ENCODE data around the gene CES2. TPM values are rescaled to one million over a fixed set of nuclear protein-coding genes. Genes with fewer than 3 reads are reported as not detected.
"Not testable (repeated sequence)": the region's sequence is repeated elsewhere in the genome, so short reads cannot be mapped to it uniquely, and the experiment has no call there.

The CES2 gene
- total RNA-seq, 1 experiment from 2014 or later, result 8.3 TPM

GRCh38 chr16:66958857-66959703 is 23.8 kb downstream of the CES2 start:
- no peaks in the 10 kb centered on the region for H3K36me3 ChIP-seq (replicated peaks; ENCODE audit: control insufficient read depth, insufficient read depth, low read length)
- H3K27me3 ChIP-seq (ENCODE audit: control insufficient read depth, insufficient read depth, low read length), result no peaks in the 10 kb centered on the region
- no peak for DNase-seq
- no peak overlapping the region for H3K4me3 ChIP-seq (ENCODE audit: insufficient read depth, low read depth, low read length)

DNA sequence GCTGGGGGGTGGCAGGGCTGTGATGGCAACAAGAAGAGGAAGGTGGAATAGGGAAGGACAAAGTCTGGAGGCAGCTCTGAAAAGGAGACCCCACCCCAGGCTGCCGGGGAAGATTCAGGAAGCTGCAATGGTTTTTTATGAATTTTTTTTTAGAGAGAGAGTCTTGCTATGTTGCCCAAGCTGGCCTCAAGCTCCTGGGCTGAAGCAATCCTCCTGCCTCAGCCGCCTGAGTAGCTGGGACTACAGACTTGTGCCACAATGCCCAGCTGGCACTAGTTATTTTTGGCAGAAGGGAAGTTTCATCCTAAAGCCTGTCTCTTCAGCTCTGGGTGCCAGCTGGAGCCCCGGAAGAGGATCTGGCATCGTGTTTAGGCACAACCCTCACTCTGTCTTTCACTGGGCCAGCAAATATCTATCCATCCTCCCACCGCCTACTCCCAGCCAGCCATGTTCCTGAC is 24.4 kb downstream of the CES2 start:
- Histone ChIP-seq H3K36me3 (replicated peaks; ENCODE audit: control insufficient read depth, insufficient read depth, low read length) (no peaks in the 10 kb centered on the region), H3K27me3 (ENCODE audit: control insufficient read depth, insufficient read depth, low read length) (no peaks in the 10 kb centered on the region), H3K4me3 (ENCODE audit: insufficient read depth, low read depth, low read length) (no peak overlapping the region)
- no peak for DNase-seq

GRCh38 chr16:66960270-66960669 is 25.0 kb downstream of the CES2 start:
- no peaks in the 10 kb centered on the region for H3K27me3 ChIP-seq (ENCODE audit: control insufficient read depth, insufficient read depth, low read length)
- no peaks in the 10 kb centered on the region for H3K36me3 ChIP-seq (replicated peaks; ENCODE audit: control insufficient read depth, insufficient read depth, low read length)
- no peak overlapping the region for H3K4me3 ChIP-seq (ENCODE audit: insufficient read depth, low read depth, low read length)
- no peak for DNase-seq

DNA sequence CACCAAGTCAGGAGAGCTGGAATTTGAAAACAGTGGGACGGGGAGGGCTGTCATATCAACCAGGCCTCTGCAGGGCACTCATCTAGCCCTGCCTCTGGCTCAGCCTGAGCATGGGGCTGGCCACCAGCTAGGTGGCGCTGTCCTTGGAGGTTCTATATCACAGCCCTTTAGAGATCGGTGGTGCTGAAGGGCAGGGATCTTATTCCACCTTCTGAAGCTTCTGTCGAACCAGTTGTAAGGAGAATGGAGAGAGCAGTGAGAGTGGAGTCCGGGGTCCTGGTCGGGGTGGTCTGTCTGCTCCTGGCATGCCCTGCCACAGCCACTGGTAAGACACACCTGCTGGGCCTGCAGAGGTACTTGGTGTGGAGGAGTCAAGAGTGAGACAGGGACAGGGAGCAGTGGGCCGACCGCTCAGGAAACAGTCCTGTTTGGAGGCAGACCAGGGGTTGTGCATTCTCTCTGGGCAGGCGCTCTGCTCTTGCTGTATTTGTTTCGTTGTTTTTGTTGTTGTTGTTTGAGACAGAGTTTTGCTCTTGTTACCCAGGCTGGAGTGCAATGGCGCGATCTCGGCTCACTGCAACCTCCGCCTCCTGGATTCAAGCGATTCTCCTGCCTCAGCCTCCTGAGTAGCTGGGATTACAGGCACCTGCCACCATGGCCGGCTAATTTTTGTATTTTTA is 25.9 kb downstream of the CES2 start, which contains the start of gene CES3:
CES3 (plus strand) TSS at position 202 of the 680 bp plus-strand sequence; CDS start at position 244, 42 bp downstream.
- Histone ChIP-seq H3K36me3 (replicated peaks; ENCODE audit: control insufficient read depth, insufficient read depth, low read length) (no peaks in the 10 kb centered on the region), H3K4me3 (ENCODE audit: insufficient read depth, low read depth, low read length) (peak within 1 kb of the TSS; percentile 23; the same call in 1 of the 2 replicates), H3K27me3 (ENCODE audit: control insufficient read depth, insufficient read depth, low read length) (0 out of 2 replicates have a peak, but pooled peaks cover 1% of the 10 kb centered on the region)
- DNase-seq, result peak; percentile 89

- H3K4me3 ChIP-seq (ENCODE audit: insufficient read depth, low read depth, low read length), result no peak overlapping the region
- no peak for DNase-seq
These were observed 26.6 kb downstream of the CES2 start for GRCh38 chr16:66961914-66962313.

DNA sequence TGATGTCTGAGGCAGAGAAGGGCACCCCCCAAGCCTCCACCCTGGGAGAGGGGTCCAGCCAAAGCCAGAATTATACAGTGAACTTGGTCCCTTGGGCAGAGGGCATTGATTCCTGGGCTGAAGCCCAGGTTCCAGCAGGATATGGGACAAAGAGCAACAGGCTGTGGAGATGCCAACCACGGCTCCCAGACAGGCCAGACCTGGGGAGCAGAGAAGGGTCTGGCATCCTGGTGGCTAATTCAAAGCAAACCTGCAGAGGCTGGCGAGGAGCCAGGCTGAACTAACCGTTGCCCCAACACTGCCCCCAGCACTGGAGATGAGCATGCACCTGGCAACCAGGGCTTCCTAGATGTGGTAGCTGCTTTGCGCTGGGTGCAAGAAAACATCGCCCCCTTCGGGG is 28.7 kb downstream of the CES2 start:
- Histone ChIP-seq H3K4me3 (ENCODE audit: insufficient read depth, low read depth, low read length) (no peak overlapping the region), H3K36me3 (replicated peaks; ENCODE audit: control insufficient read depth, insufficient read depth, low read length) (no peaks in the 10 kb centered on the region)
- DNase-seq, result no peak

More at GRCh38 chr16:66961914-66962313, 26.6 kb downstream of the CES2 start:
- H3K27me3 ChIP-seq (ENCODE audit: control insufficient read depth, insufficient read depth, low read length), result 0 out of 2 replicates have a peak, but pooled peaks cover 1% of the 10 kb centered on the region
- no peaks in the 10 kb centered on the region for H3K36me3 ChIP-seq (replicated peaks; ENCODE audit: control insufficient read depth, insufficient read depth, low read length)

GRCh38 chr16:66968847-66969246 is 33.5 kb downstream of the CES2 start:
- Histone ChIP-seq H3K36me3 (replicated peaks; ENCODE audit: control insufficient read depth, insufficient read depth, low read length) (no peaks in the 10 kb centered on the region), H3K4me3 (ENCODE audit: insufficient read depth, low read depth, low read length) (no peak overlapping the region), H3K27me3 (ENCODE audit: control insufficient read depth, insufficient read depth, low read length) (0 out of 2 replicates have a peak, but pooled peaks cover 1% of the 10 kb centered on the region)
- DNase-seq, result no peak

More for the DNA sequence above, 28.7 kb downstream of the CES2 start:
- H3K27me3 ChIP-seq (ENCODE audit: control insufficient read depth, insufficient read depth, low read length), result 0 out of 2 replicates have a peak, but pooled peaks cover 1% of the 10 kb centered on the region

- H3K4me3 ChIP-seq (ENCODE audit: insufficient read depth, low read depth, low read length), result no peak overlapping the region
These were observed 35.7 kb downstream of the CES2 start for GRCh38 chr16:66970775-66971720.

GRCh38 chr16:66972983-66973382 is 37.7 kb downstream of the CES2 start:
- peak; percentile 41 for DNase-seq
- Histone ChIP-seq H3K27me3 (ENCODE audit: control insufficient read depth, insufficient read depth, low read length) (no peaks in the 10 kb centered on the region), H3K4me3 (ENCODE audit: insufficient read depth, low read depth, low read length) (no peak overlapping the region), H3K36me3 (replicated peaks; ENCODE audit: control insufficient read depth, insufficient read depth, low read length) (no peaks in the 10 kb centered on the region)

More at GRCh38 chr16:66970775-66971720, 35.7 kb downstream of the CES2 start:
- no peaks in the 10 kb centered on the region for H3K36me3 ChIP-seq (replicated peaks; ENCODE audit: control insufficient read depth, insufficient read depth, low read length)
- no peaks in the 10 kb centered on the region for H3K27me3 ChIP-seq (ENCODE audit: control insufficient read depth, insufficient read depth, low read length)
- DNase-seq, result no peak

- no peaks in the 10 kb centered on the region for H3K36me3 ChIP-seq (replicated peaks; ENCODE audit: control insufficient read depth, insufficient read depth, low read length)
- no peak for DNase-seq
These were observed 38.4 kb downstream of the CES2 start for GRCh38 chr16:66973716-66974115.

DNA sequence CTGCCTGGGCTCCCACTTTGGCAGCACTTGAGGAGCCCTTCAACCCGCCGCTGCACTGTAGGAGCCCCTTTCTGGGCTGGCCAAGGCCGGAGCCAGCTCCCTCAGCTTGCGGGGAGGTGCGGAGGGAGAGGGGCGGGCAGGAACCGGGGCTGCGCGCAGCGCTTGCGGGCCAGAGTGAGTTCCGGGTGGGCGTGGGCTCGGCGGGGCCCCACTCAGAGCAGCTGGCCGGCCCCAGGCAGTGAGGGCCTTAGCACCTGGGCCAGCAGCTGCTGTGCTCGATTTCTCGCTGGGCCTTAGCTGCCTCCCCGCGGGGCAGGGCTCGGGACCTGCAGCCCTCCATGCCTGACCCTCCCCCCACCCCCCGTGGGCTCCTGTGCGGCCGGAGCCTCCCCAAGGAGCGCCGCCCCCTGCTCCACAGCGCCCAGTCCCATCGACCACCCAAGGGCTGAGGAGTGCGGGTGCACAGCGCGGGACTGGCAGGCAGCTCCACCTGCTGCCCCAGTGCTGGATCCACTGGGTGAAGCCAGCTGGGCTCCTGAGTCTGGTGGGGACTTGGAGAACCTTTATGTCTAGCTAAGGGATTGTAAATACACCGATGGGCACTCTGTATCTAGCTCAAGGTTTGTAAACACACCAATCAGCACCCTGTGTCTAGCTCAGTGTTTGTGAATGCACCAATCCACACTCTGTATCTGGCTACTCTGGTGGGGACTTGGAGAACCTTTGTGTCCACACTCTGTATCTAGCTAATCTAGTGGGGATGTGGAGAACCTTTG is 39.0 kb downstream of the CES2 start:
- not testable (repeated sequence) for DNase-seq; H3K27me3 ChIP-seq (ENCODE audit: control insufficient read depth, insufficient read depth, low read length); H3K36me3 ChIP-seq (replicated peaks; ENCODE audit: control insufficient read depth, insufficient read depth, low read length); H3K4me3 ChIP-seq (ENCODE audit: insufficient read depth, low read depth, low read length)

More at GRCh38 chr16:66973716-66974115, 38.4 kb downstream of the CES2 start:
- Histone ChIP-seq H3K27me3 (ENCODE audit: control insufficient read depth, insufficient read depth, low read length) (0 out of 2 replicates have a peak, but pooled peaks cover 2% of the 10 kb centered on the region), H3K4me3 (ENCODE audit: insufficient read depth, low read depth, low read length) (no peak overlapping the region)

- DNase-seq; H3K4me3 ChIP-seq (ENCODE audit: insufficient read depth, low read depth, low read length); H3K27me3 ChIP-seq (ENCODE audit: control insufficient read depth, insufficient read depth, low read length); H3K36me3 ChIP-seq (replicated peaks; ENCODE audit: control insufficient read depth, insufficient read depth, low read length): not testable (repeated sequence)
These were observed 39.6 kb downstream of the CES2 start for GRCh38 chr16:66974932-66975246.

DNA sequence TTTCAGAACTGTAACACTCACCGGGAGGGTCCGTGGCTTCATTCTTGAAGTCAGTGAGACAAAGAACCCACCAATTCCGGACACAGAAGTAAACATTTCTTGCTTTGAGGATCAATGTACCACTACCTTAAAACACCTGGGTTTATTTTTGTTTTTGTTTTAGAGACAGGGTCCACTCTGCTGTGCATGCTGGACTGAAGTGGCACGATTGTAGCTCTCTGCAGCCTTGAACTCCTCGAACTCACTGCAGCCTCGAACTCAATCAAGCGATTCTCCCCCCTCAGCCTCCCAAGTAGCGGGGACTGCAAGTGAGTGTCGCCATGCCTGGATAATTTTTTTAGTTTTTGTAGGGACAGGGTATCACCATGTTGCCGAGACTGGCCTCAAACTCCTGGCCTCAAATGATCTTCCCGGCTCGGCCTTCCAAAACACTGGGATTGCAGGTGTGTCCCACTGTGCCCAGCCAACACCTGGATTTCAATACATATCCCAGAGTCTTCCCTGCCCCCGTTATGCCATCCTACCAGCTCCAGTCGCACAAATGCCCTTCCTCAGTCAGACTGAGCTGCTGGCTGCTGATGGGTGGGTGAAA is 40.1 kb downstream of the CES2 start:
- Histone ChIP-seq H3K36me3 (replicated peaks; ENCODE audit: control insufficient read depth, insufficient read depth, low read length) (no peaks in the 10 kb centered on the region), H3K4me3 (ENCODE audit: insufficient read depth, low read depth, low read length) (no peak overlapping the region), H3K27me3 (ENCODE audit: control insufficient read depth, insufficient read depth, low read length) (0 out of 2 replicates have a peak, but pooled peaks cover 2% of the 10 kb centered on the region)
- no peak for DNase-seq
